Measurements from ENCODE around the gene ADGRL1. TPM values are rescaled to one million over a fixed set of nuclear protein-coding genes. Genes with fewer than 3 reads are reported as not detected.

The ADGRL1 gene
- total and polyA plus RNA-seq, 10 of the 15 experiments (the other 5 are each of a cell fraction or from before 2014, with no cell fraction given): 0.05 to 4.8 (median 0.71) TPM

DNA sequence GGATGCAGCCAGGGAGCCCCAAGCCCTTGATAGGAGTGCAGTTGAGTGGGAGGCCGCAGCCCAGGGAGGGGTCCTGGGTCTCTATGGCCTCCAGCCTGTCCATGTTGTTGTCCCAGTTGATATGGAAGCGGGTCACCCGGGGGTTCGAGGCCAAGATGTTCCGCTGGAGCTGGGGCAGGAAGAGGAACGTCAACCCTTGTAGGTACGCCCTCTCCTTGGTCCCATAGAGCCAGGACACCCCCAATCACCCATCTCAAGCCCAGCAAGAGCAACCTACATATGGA, 85.5 kb downstream of the ADGRL1 start (continued):
- no peak for TF ChIP-seq CBX3 (IDR thresholded peaks at IDR 0.05; ENCODE audit: borderline replicate concordance, low read depth)
- no peak for TF ChIP-seq WRNIP1 (IDR thresholded peaks at IDR 0.05; ENCODE audit: borderline replicate concordance, low read depth, low read length)

DNA sequence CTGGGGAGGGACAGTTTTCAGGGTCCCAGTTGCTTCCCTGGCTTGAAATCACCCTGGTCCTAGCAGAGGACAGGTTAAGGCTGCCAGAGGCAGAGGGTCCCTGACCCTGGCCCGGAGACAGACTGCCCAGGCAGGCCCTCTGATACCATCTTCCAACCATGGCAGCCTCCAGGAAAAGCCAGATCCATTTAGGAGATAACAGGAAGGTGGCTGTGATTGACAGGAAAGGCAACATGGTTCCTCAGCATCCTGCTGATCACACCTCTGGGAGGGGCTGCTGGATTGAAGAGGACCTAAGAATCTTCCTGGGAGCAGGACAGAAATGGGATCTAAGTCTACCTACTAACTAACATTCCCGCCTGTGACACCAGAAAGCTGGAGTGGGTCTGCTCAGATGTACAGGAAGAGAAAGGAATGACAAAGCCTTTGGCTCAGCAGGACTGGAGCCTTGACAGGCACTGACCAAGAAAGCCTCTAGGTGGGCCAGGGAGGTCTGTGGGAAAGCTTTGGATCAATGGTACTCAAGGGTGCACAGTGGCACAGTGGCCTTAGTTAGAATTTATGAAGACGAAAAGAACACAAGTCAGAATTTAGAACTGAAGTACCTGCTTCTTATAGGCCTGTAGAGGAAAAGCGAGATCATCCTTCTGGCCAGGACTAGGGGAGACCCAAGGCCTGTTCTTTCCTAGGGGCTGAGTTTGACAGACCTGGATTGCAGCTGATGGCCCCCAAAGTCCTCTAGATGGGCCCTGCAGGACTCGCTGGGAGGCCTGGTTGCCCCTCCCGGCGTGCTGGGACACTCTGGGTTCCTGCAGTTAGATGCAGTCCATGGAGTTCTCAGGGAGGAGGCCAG, 86.1 kb downstream of the ADGRL1 start:
- no TSS peak for BruUV-seq (replicated peaks)
- no peaks in the 10 kb centered on the region for H4K20me1 ChIP-seq (ENCODE audit: control insufficient read depth, insufficient read depth)
- H3K79me2 ChIP-seq (ENCODE audit: control insufficient read depth, insufficient read depth, low read length): peaks cover 8% of the 10 kb centered on the region
- over 99% methylated on average over 7 of the region's 7 CpGs for WGBS (ENCODE audit: insufficient coverage, insufficient replicate concordance, low lambda C conversion rate, missing lambda C conversion rate)
- intact Hi-C loops (cut with micrococcal nuclease; ENCODE audit: unreplicated experiment) (loop anchor here (5.0 kb wide), 1 partner anchor 38 kb away; no protein-coding TSS in a partner anchor), in situ Hi-C loops (cut with MboI) (no loop called here)
- no peaks in the 10 kb centered on the region for H3K27me3 ChIP-seq (replicated peaks in 1 of 2; ENCODE audit: control insufficient read depth in 2 of 2, insufficient read depth in 2 of 2, low read length in 1 of 2)
- H3K9me3 ChIP-seq (replicated peaks; ENCODE audit: control insufficient read depth, insufficient read depth, low read length): no peaks in the 10 kb centered on the region
- peaks cover 0 to 2% of the 10 kb centered on the region in 2 experiments; a peak in 2 of 4 replicates for H3K36me3 ChIP-seq (ENCODE audit: control insufficient read depth in 2 of 2, insufficient read depth in 2 of 2, low read length in 1 of 2)
- H3K4me3 ChIP-seq: no peak overlapping the region
- no peak for FAIRE-seq
- ChIA-PET POLR2A (no interaction called here), SMC1A (ENCODE audit: uncharacterized antibody, unreplicated experiment) (no interaction called here), CTCF (interaction anchor here (0.9 to 2.4 kb wide), 2 partner anchors 17 to 217 kb away, joined by 3 to 10 read pairs; partner anchors contain the start of gene ASF1B), RAD21 (ENCODE audit: unreplicated experiment) (no interaction called here)
- no peak overlapping the region for H2AFZ ChIP-seq (ENCODE audit: control insufficient read depth, low read depth, low read length)
- no peak overlapping the region for H3K4me2 ChIP-seq (ENCODE audit: control insufficient read depth, insufficient read depth)
- DNase-seq (ENCODE audit: low read depth, low spot score): no peak
- ATAC-seq: no peak
- no peak overlapping the region for H3K9ac ChIP-seq (ENCODE audit: control insufficient read depth, insufficient read depth, low read length)
- H3K4me1 ChIP-seq (ENCODE audit: control insufficient read depth, insufficient read depth, low read length): peaks cover 16% of the 10 kb centered on the region
- H3K27ac ChIP-seq (ENCODE audit: control insufficient read depth, insufficient read depth): no peak overlapping the region
- TF ChIP-seq RAD51 (IDR thresholded peaks at IDR 0.05) (no peak), RCOR1 (conservative IDR thresholded peaks at IDR 0.05; ENCODE audit: low read depth, low read length) (no peak), RAD21 (IDR thresholded peaks at IDR 0.05; ENCODE audit: insufficient read depth, low read depth, low read length) (no peak), HDAC2 (IDR thresholded peaks at IDR 0.05) (no peak), CEBPB (IDR thresholded peaks at IDR 0.05; ENCODE audit: borderline replicate concordance in 1 of 2, low read depth in 2 of 2, low read length in 2 of 2) (no peak), TCF12 (IDR thresholded peaks at IDR 0.05; ENCODE audit: low read depth, low read length) (no peak), SMAD1 (IDR thresholded peaks at IDR 0.05; ENCODE audit: low read depth, partially characterized antibody) (no peak), HDAC6 (IDR thresholded peaks at IDR 0.05; ENCODE audit: unreplicated experiment) (no peak), IKZF2 (IDR thresholded peaks at IDR 0.05) (no peak), ATF7 (IDR thresholded peaks at IDR 0.05; ENCODE audit: low read depth) (no peak), ZNF217 (IDR thresholded peaks at IDR 0.05) (no peak), BHLHE40 (IDR thresholded peaks at IDR 0.05; ENCODE audit: borderline replicate concordance in 1 of 2, low read depth in 2 of 2, low read length in 1 of 2) (no peak)
- TF ChIP-seq, protein P1, sequence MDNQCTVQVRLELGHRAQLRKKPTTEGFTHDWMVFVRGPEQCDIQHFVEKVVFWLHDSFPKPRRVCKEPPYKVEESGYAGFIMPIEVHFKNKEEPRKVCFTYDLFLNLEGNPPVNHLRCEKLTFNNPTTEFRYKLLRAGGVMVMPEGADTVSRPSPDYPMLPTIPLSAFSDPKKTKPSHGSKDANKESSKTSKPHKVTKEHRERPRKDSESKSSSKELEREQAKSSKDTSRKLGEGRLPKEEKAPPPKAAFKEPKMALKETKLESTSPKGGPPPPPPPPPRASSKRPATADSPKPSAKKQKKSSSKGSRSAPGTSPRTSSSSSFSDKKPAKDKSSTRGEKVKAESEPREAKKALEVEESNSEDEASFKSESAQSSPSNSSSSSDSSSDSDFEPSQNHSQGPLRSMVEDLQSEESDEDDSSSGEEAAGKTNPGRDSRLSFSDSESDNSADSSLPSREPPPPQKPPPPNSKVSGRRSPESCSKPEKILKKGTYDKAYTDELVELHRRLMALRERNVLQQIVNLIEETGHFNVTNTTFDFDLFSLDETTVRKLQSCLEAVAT (IDR thresholded peaks at IDR 0.05): no peak
- TF ChIP-seq, protein P2, sequence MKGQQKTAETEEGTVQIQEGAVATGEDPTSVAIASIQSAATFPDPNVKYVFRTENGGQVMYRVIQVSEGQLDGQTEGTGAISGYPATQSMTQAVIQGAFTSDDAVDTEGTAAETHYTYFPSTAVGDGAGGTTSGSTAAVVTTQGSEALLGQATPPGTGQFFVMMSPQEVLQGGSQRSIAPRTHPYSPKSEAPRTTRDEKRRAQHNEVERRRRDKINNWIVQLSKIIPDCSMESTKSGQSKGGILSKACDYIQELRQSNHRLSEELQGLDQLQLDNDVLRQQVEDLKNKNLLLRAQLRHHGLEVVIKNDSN (IDR thresholded peaks at IDR 0.05; ENCODE audit: borderline replicate concordance, extremely low read length, insufficient read depth, low read depth, low read length): no peak
- TF ChIP-seq, protein P3, sequence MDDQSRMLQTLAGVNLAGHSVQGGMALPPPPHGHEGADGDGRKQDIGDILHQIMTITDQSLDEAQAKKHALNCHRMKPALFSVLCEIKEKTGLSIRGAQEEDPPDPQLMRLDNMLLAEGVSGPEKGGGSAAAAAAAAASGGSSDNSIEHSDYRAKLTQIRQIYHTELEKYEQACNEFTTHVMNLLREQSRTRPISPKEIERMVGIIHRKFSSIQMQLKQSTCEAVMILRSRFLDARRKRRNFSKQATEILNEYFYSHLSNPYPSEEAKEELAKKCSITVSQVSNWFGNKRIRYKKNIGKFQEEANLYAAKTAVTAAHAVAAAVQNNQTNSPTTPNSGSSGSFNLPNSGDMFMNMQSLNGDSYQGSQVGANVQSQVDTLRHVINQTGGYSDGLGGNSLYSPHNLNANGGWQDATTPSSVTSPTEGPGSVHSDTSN (IDR thresholded peaks at IDR 0.05; ENCODE audit: insufficient replicate concordance, low read depth, low read length): no peak
- TF ChIP-seq, protein P4, sequence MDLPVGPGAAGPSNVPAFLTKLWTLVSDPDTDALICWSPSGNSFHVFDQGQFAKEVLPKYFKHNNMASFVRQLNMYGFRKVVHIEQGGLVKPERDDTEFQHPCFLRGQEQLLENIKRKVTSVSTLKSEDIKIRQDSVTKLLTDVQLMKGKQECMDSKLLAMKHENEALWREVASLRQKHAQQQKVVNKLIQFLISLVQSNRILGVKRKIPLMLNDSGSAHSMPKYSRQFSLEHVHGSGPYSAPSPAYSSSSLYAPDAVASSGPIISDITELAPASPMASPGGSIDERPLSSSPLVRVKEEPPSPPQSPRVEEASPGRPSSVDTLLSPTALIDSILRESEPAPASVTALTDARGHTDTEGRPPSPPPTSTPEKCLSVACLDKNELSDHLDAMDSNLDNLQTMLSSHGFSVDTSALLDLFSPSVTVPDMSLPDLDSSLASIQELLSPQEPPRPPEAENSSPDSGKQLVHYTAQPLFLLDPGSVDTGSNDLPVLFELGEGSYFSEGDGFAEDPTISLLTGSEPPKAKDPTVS (IDR thresholded peaks at IDR 0.05; ENCODE audit: low read depth, low read length): no peak

Measured in GM12878 (cell line).